Measurements from ENCODE around the gene INPP4A.
A peak's percentile ranks its signal among the peaks of the same experiment; 100 is the strongest.

INPP4A gene

DNA sequence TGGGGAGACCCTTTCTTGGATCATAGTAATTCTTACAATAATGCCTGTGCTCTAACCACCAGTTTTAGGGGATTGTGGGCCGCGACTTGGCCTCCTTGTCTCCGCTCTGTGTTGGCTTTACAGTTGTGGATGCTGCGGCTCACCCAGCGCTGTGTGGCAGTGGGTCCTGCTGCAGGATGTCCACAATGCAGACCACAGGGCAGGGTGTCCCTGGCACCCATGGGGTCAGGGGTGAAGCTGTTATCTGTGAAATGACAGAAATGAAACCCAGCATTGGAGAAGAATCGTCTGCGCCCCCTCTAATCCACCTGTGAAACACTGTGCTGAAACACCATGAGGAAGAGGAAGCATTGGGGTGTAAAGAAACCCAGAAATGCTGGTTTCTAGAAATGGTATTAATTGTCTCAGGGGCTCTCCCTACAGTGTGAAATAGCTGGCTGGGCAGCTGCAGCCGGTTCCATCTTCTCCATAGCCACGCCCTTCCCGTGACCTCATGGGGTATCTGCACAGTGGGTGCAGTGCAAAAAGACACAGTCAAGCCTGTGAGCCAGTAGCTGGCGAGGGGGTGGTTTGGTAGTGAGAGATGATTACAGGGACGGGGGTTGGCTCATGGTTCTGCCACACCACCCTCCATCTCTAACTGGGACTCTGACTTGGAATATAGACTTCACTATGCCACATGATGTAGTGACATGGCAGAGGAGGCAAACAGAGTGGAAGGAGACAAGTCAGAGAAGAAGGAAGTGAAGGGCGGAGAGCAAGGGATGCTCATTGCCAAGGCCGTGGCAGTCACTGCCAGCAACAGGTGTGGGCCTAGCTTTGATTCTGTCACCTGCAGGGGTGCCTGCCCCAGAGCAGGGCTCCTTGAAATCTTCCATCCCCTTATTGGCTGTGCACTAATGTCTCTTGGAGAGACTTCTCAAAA, 16.2 kb downstream of the INPP4A start:
- no peak for DNase-seq (ENCODE audit: low read depth in 2 of 2)

DNA sequence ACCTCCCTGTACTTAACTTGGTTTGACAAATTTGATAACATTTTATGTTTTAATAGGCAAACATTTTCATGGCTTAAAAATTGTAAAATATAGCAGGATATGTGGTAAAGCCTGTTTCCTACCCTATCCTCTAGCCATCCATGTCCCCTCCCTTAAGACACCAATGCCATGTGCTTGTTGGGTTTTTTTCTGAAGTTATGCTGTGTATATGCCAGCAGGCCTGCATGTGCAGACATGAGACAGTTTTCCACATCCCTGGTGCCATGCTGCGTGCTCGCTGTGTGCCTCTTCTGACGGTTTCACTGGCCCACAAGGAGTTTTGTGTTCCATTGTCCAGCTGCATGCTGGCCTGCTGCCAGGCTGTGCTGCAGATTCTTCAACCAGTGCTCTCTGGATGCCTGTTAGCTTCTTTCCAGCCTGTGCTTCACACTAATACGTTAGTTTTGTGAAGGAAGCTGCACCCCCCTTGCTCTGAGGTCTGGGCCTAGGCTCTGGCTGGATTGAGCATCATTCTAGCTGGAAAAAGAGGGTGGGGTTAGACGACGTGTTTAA, 16.9 kb downstream of the INPP4A start:
- no peak for DNase-seq (ENCODE audit: low read depth in 2 of 2)

- no peak for DNase-seq (ENCODE audit: low read depth in 2 of 2)
Observed at GRCh38 chr2:98463081-98463481, 18.4 kb downstream of the INPP4A start.

GRCh38 chr2:98463551-98463971, 18.9 kb downstream of the INPP4A start:
- no peak for DNase-seq (ENCODE audit: low read depth in 2 of 2)

DNA sequence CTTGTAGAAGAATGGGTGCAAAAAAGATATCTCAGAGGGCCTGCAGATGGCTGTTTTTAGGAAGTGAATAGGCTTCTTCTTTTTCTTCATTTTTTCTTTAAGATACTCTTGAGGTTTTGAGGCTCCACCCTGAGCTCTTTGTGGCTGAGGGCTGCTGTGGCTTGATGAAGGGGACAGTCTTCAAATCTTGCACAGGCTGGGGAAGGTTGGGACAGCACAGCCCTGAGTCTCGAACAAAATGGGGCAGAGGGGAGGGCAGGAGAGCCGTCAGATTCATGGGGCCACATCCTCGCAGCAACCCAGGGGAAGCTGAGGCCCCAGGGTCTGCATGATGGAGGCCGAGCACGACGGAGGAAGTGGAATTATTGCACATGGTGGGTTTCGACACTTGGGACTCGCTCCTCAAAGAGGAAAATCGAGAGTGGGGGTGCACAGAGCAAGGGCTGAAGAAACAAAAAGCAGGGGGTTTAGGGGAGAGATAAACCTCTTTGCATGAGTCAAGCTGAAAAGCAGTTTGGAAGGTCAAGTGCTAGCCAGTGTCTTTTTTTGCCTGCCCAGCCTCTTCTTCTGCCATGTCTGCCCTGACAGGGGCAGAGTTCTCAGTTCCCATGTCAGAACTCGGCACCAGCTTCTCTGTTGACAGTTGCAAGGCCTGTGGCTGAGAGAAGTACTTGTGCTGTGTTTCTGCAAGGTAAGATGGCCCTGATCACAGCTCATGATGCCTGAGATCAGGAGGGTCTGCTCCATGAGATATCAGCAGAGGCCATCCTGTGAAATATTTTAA, 19.5 kb downstream of the INPP4A start:
- DNase-seq (ENCODE audit: low read depth in 2 of 2): no peak

DNA sequence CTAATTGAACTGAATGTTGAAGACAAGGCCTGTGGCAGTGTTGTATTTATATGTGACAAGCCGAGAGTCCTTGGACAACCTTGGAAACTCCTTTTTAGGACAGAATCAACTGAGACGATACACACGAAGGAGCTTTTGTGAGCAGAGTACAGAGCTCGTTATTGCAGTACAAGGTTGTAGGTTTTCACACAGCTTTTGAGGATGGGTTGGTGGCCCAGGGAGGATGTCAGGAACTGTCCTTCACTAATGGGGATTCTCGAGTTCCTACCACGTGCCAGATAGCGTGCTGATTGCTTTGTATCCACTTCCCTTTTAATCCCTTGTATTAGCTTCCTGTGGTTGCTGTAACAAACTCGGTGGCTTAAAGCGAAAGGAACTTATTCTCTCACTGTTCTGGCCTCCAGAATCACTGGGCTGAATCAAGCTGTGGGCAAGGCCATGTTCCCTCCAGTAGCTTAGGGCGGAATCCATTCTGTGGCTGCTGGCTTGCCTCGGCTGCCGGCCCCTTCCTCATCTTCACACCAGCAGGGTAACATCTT, 20.2 kb downstream of the INPP4A start:
- no peak for DNase-seq (ENCODE audit: low read depth in 2 of 2)

DNA sequence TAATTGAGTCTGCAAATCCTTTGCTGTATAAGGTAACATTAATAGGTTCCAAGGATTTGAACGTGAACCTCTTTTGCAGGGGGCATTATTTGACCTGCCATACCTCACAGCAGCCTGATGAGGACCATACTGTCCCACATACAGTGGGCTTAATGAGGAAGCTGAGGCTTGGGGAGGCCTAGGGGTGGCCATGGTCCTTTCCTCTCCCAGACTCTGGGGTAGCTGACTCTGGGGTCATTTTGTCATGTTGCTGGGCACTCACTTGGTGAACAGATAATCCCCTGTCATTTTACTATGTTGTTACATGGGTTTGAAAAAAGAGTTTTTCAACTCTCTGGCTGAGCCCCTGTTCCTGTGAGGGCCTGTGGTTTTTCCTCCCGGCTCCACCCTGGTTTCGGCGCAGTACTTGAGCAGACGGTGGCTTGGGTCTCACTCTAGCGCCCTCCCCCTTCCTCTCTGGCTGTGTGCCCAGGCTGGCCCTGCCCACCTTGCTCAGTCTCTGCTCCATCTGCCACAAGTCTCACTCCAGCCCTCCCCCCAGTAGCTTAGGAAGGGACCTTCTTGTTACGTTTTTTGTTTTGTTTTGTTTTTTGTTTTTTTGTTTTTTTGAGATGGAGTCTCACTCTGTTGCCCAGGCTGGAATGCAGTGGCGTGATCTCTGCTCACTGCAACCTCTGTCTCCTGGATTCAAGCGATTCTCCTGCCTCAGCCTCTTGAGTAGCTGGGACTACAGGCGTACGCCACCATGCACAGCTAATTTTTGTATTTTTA, 21.0 kb downstream of the INPP4A start:
- peak in 1 of 2 donors; percentile 59 for DNase-seq (ENCODE audit: low read depth in 2 of 2)

GRCh38 chr2:98467082-98467536, 22.5 kb downstream of the INPP4A start:
- no peak for DNase-seq (ENCODE audit: low read depth in 2 of 2)

DNA sequence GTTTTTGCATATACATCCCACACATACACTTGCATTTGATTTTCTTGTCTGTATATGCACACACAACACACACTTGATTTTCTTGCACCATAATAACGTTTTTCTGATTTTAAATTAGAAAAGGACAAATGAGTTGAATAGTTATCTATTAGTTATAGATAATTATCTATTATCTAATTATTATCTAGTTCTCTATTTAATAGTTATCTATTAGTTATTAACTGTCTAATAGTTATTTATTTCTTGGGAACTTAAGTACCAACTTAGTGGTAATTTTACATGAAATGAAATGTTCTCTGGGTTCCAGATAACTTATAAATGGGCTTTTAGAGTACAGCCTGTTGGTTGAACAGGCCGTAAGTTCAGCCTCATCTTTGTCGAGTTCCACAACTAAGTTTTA, 23.0 kb downstream of the INPP4A start:
- DNase-seq (ENCODE audit: low read depth in 2 of 2): no peak

DNA sequence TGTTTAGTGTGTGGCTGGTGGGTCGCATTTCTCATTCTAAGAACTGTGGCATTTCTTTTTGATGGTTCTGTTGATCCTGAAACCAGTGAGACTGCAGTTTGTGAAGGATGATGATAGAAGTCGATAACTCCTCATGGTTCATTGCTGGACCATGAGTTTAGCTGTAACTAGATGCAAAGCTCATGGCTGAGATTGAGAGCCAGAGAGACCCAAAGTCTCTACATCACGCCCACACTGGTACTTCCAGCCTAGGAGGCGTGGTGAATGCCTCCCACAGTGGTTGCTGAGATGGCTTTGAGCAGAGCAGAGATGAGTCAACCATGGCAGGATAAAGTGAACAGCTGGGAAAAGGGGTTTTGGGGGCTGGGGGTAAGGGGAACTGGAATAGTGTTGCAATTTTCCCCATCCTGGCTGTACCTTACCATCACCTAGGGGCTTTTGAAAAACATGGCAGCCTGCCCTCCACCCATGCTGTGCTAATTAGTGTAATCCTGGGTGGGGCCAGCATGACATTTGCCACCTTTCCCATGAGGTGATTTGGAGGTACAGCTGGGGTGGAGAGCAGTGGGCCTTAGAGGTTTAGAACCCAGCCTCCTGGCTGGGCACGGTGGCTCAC, 24.1 kb downstream of the INPP4A start:
- no peak for DNase-seq (ENCODE audit: low read depth in 2 of 2)

GRCh38 chr2:98469862-98470544, 25.3 kb downstream of the INPP4A start:
- DNase-seq (ENCODE audit: low read depth in 2 of 2): no peak

DNA sequence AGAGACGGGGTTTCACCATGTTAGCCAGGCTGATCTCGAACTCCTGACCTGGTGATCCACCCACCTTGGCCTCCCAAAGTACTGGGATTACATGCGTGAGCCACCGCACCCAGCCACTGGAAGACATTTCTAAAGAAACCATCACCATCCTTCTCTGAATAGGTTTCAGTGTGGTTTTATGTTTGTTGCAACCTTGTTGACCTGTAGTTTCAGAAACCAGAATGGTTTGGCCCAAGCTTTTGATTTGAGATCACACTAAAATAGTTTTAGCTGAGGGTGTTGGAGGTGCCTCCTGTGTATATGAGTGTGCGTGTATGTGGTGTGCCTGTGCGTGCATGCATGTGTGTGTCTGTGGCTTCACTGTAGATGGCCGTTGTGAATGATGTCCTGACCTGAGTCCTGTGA, 26.2 kb downstream of the INPP4A start:
- no peak for DNase-seq (ENCODE audit: low read depth in 2 of 2)

GRCh38 chr2:98471402-98472131, 26.9 kb downstream of the INPP4A start:
- DNase-seq (ENCODE audit: low read depth in 2 of 2): no peak

- DNase-seq (ENCODE audit: low read depth in 2 of 2): no peak
Observed at GRCh38 chr2:98472132-98472650, 27.5 kb downstream of the INPP4A start.

- no peak for DNase-seq (ENCODE audit: low read depth in 2 of 2)
Observed at GRCh38 chr2:98472961-98473746, 28.5 kb downstream of the INPP4A start.

- no peak for DNase-seq (ENCODE audit: low read depth in 2 of 2)
Observed at GRCh38 chr2:98473995-98474780, 29.5 kb downstream of the INPP4A start.

GRCh38 chr2:98474979-98475632, 30.4 kb downstream of the INPP4A start:
- DNase-seq (ENCODE audit: low read depth in 2 of 2): no peak

Measured in stimulated activated CD4-positive, alpha-beta T cell treated with anti-CD3 and anti-CD28 coated beads, Interleukin-1b, Interleukin-23, amount 100 ng/mL, for 1 hour (primary cell).